ENCODE data around the gene MPHOSPH6. TPM values are rescaled to one million over a fixed set of nuclear protein-coding genes. Genes with fewer than 3 reads are reported as not detected.
A peak's percentile ranks its signal among the peaks of the same experiment; 100 is the strongest.

Gene MPHOSPH6
- total RNA-seq, 1 donor from 2014 or later = 37.1 TPM

DNA sequence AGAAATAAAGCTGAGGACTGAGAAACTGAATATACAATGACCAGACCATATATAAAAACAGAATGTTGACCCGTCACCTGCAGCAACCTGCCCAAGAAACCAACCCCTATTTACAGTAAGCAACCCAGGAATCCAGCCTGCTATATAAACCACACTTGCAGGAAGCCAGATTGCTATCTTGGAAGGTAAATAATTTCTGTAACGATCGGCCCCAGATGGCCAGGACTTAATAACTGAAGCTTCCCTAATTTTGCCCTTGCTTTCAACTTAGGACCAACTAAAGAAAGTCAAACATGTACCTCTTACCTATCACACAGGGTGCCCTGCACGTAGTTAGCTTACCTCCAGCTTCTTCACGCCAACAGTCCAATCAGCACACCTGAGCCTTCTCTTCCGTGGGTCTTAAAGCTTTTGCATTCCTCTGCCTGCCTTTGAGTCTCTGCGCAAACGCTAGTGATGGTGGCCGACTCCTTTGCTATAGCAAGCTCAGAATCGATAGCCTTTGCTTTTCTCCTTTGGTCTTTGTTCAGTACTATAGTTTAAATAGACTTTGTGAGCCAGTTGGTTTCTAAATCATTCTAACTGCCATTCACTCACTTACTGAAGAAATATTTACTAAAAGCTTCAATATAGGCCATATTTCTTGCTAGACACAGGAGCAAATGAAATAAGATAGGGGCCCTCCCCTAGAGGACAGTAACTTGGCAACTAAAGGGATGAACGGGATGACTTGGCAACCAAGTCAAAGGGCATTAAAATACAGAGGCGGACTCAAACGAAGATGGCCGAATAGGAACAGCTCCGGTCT lies 31.3 kb downstream of the MPHOSPH6 start:
- TF ChIP-seq CTCF (IDR thresholded peaks at IDR 0.05; ENCODE audit: insufficient read depth, low read length, poor library complexity, severe bottlenecking) = no peak
- H3K4me3 ChIP-seq (ENCODE audit: low read depth, low read length) = no peak overlapping the region
- no peak for DNase-seq (ENCODE audit: low read depth)
- H3K36me3 ChIP-seq (ENCODE audit: control insufficient read depth, insufficient read depth, low read length) = no peaks in the 10 kb centered on the region
- no peaks in the 10 kb centered on the region for H3K27me3 ChIP-seq (ENCODE audit: control insufficient read depth, insufficient read depth, low read length)

DNA sequence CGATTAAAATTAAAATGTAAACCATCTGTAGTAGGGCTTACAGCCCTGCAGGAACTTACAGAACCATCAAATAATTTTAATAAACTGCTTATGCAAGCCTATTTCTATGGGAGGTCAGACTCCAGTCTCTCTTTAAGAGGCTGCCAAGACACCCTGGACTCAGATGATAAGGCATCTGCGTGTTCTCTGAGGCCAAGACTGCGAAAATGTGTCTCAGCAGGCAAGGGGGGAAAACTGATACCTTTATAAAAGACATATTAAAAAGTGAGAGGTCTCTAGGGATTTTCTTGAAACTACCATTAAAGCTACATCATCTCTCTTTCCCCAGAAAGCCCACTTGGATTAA lies 32.2 kb downstream of the MPHOSPH6 start:
- no peak for DNase-seq (ENCODE audit: low read depth)
- Histone ChIP-seq H3K36me3 (ENCODE audit: control insufficient read depth, insufficient read depth, low read length) (no peaks in the 10 kb centered on the region), H3K4me3 (ENCODE audit: low read depth, low read length) (no peak overlapping the region), H3K27me3 (ENCODE audit: control insufficient read depth, insufficient read depth, low read length) (no peaks in the 10 kb centered on the region)
- TF ChIP-seq CTCF (IDR thresholded peaks at IDR 0.05; ENCODE audit: insufficient read depth, low read length, poor library complexity, severe bottlenecking) = no peak

DNA sequence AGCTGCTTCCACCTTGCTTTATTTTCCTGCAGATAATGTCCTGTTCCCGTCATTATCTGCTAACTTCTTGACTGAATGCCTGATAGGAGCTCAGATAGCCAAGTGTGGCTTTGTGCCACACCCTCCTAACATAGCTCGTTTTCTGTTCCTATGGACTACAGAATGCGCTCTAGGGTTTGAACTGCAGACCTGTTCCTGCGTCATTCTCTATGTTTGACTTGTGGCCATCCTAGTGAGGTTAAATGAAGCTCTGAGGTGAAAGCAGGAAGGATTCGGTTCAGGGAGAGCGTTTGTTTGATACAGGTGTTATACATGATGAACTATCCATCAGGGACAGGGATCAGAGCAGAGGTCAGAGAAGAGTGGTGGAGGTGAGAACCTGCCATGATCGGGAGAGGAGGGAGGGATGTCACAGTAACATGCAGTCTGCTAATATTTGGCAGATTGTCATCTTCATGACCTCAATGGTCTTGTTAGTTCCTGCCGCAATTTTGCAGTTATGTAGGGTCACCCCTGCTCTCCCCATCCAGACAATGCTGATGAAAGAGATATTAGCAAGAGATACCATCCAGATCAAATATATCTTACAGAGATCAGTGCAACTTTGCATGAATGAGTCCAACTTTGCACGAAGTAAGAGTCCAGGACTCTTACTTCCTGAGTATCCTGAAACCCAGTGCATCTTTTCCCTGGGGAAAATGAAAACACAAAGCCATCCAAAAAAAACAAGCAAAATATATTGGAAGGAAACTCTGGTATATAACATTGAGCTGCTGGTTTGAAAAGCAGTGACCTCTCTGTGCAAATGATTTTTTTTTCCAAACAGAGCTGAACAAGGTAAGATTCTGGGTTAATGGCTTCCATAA lies 32.8 kb downstream of the MPHOSPH6 start:
- no peak for DNase-seq (ENCODE audit: low read depth)
- H3K36me3 ChIP-seq (ENCODE audit: control insufficient read depth, insufficient read depth, low read length) = no peaks in the 10 kb centered on the region
- no peaks in the 10 kb centered on the region for H3K27me3 ChIP-seq (ENCODE audit: control insufficient read depth, insufficient read depth, low read length)
- no peak overlapping the region for H3K4me3 ChIP-seq (ENCODE audit: low read depth, low read length)
- TF ChIP-seq CTCF (IDR thresholded peaks at IDR 0.05; ENCODE audit: insufficient read depth, low read length, poor library complexity, severe bottlenecking) = no peak

GRCh38 chr16:82135844-82136243 lies 34.2 kb downstream of the MPHOSPH6 start:
- no peak overlapping the region for H3K4me3 ChIP-seq (ENCODE audit: low read depth, low read length)
- H3K36me3 ChIP-seq (ENCODE audit: control insufficient read depth, insufficient read depth, low read length) = no peaks in the 10 kb centered on the region
- H3K27me3 ChIP-seq (ENCODE audit: control insufficient read depth, insufficient read depth, low read length) = no peaks in the 10 kb centered on the region
- no peak for TF ChIP-seq CTCF (IDR thresholded peaks at IDR 0.05; ENCODE audit: insufficient read depth, low read length, poor library complexity, severe bottlenecking)
- DNase-seq (ENCODE audit: low read depth) = peak; percentile 41

DNA sequence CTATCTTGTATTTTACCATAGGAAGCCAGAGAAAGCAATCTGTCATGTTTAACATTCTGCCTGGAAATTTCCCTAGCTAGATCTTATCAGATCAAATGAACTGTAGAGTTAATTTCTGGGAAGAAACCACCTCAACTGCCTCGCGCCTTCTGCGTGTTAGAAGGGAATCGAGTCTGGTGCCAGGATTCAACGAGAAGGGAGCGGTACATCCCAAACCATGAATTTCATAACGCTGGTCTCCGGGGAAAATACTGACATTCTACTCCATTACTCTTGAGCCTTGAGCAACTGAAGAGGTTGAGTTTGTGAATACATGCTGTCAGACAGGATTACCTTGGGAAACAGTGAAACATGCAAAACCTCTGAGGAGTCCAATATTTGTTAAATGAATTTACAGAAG lies 35.2 kb downstream of the MPHOSPH6 start:
- no peak for DNase-seq (ENCODE audit: low read depth)
- H3K27me3 ChIP-seq (ENCODE audit: control insufficient read depth, insufficient read depth, low read length) = no peaks in the 10 kb centered on the region
- TF ChIP-seq CTCF (IDR thresholded peaks at IDR 0.05; ENCODE audit: insufficient read depth, low read length, poor library complexity, severe bottlenecking) = no peak
- no peaks in the 10 kb centered on the region for H3K36me3 ChIP-seq (ENCODE audit: control insufficient read depth, insufficient read depth, low read length)
- no peak overlapping the region for H3K4me3 ChIP-seq (ENCODE audit: low read depth, low read length)

Measured in kidney epithelial cell (primary cell).